Measurements from ENCODE around the gene NTHL1.
A peak's percentile ranks its signal among the peaks of the same experiment; 100 is the strongest.

Gene NTHL1

GRCh38 chr16:2092866-2093265, 45.2 kb upstream of the NTHL1 start:
- no peak overlapping the region for H3K27ac ChIP-seq
- peaks cover 55% of the 10 kb centered on the region for H3K36me3 ChIP-seq
- no peaks in the 10 kb centered on the region for H3K27me3 ChIP-seq
- H3K9me3 ChIP-seq: no peaks in the 10 kb centered on the region
- TF ChIP-seq CTCF (IDR thresholded peaks at IDR 0.05): no peak
- peaks cover 0 to 6% of the 10 kb centered on the region in 2 experiments for H3K4me1 ChIP-seq (ENCODE audit: control insufficient read depth in 1 of 2, insufficient read depth in 1 of 2, low read depth in 1 of 2, low read length in 1 of 2)
- H3K4me3 ChIP-seq (ENCODE audit: low read depth in 1 of 2, low read length in 1 of 2): no peak overlapping the region

GRCh38 chr16:2092256-2092620, 44.6 kb upstream of the NTHL1 start:
- Histone ChIP-seq H3K4me3 (ENCODE audit: low read depth in 1 of 2, low read length in 1 of 2) (no peak overlapping the region), H3K9me3 (no peaks in the 10 kb centered on the region), H3K27me3 (no peaks in the 10 kb centered on the region), H3K36me3 (peaks cover 57% of the 10 kb centered on the region), H3K4me1 (ENCODE audit: control insufficient read depth in 1 of 2, insufficient read depth in 1 of 2, low read depth in 1 of 2, low read length in 1 of 2) (peaks cover 0 to 6% of the 10 kb centered on the region in 2 experiments), H3K27ac (no peak overlapping the region)
- TF ChIP-seq CTCF (IDR thresholded peaks at IDR 0.05): no peak

GRCh38 chr16:2091547-2092255, 44.1 kb upstream of the NTHL1 start:
- no peak overlapping the region for H3K27ac ChIP-seq
- no peaks in the 10 kb centered on the region for H3K9me3 ChIP-seq
- H3K27me3 ChIP-seq: no peaks in the 10 kb centered on the region
- H3K4me1 ChIP-seq (ENCODE audit: control insufficient read depth in 1 of 2, insufficient read depth in 1 of 2, low read depth in 1 of 2, low read length in 1 of 2): peaks cover 0 to 6% of the 10 kb centered on the region in 2 experiments
- H3K36me3 ChIP-seq: peaks cover 57% of the 10 kb centered on the region
- peak overlapping the region in 1 of 2 experiments; percentile 43 for H3K4me3 ChIP-seq (ENCODE audit: low read depth in 1 of 2, low read length in 1 of 2)
- no peak for TF ChIP-seq CTCF (IDR thresholded peaks at IDR 0.05)

GRCh38 chr16:2090777-2091546, 43.3 kb upstream of the NTHL1 start:
- no peaks in the 10 kb centered on the region for H3K27me3 ChIP-seq
- H3K4me3 ChIP-seq (ENCODE audit: low read depth in 1 of 2, low read length in 1 of 2): peak overlapping the region in 1 of 2 experiments; percentile 43
- H3K36me3 ChIP-seq: peaks cover 60% of the 10 kb centered on the region
- no peak overlapping the region for H3K27ac ChIP-seq
- TF ChIP-seq CTCF (IDR thresholded peaks at IDR 0.05): no peak
- peaks cover 0 to 6% of the 10 kb centered on the region in 2 experiments for H3K4me1 ChIP-seq (ENCODE audit: control insufficient read depth in 1 of 2, insufficient read depth in 1 of 2, low read depth in 1 of 2, low read length in 1 of 2)
- no peaks in the 10 kb centered on the region for H3K9me3 ChIP-seq

GRCh38 chr16:2090481-2090776, 42.8 kb upstream of the NTHL1 start:
- Histone ChIP-seq H3K36me3 (peaks cover 60% of the 10 kb centered on the region), H3K4me3 (ENCODE audit: low read depth in 1 of 2, low read length in 1 of 2) (no peak overlapping the region), H3K27ac (no peak overlapping the region), H3K27me3 (no peaks in the 10 kb centered on the region), H3K4me1 (ENCODE audit: control insufficient read depth in 1 of 2, insufficient read depth in 1 of 2, low read depth in 1 of 2, low read length in 1 of 2) (peaks cover 0 to 6% of the 10 kb centered on the region in 2 experiments), H3K9me3 (no peaks in the 10 kb centered on the region)
- TF ChIP-seq CTCF (IDR thresholded peaks at IDR 0.05): no peak

Data from neutrophil (primary cell).